WTC11 (cell line): ENCODE measurements around the gene VGLL1. TPM values are rescaled to one million over a fixed set of nuclear protein-coding genes. Genes with fewer than 3 reads are reported as not detected.

ENCODE experiments used
- ATAC-seq: fragments of 200-7000 bp; cut with Tn5 transposase; 2 replicates; pipeline ENCODE4 v1.10.0; 2021; ENCODE audit warnings: mild to moderate bottlenecking, moderate library complexity
- CTCF ChIA-PET: fragments of 300-600 bp; sonication (Branson Sonifier 250); formaldehyde crosslinking; loops from one replicate; lab custom pipeline; 2021; ENCODE audit warnings: antibody characterized with exemption; lab: Charles Lee
- POLR2A ChIA-PET: fragments of 350-600 bp; sonication (Branson Sonifier 250); formaldehyde crosslinking; loops from one replicate; lab custom pipeline; 2021; ENCODE audit warnings: antibody characterized with exemption; lab: Charles Lee
- DNase-seq: peaks from one replicate; pipeline ENCODE4 v3.0.0; 2021; ENCODE audit warnings: low spot score
- H3K27ac Mint-ChIP-seq: 2 replicates; pipeline ENCODE4 v1.8.0; 2021; ENCODE audit warnings: mixed read lengths
- H3K27me3 Mint-ChIP-seq: 2 replicates; pipeline ENCODE4 v1.8.0; 2021; ENCODE audit warnings: low read depth, mild to moderate bottlenecking, moderate library complexity, mixed read lengths
- H3K36me3 Mint-ChIP-seq: 2 replicates; pipeline ENCODE4 v1.8.0; 2021; ENCODE audit warnings: mixed read lengths
- H3K4me1 Mint-ChIP-seq: 2 replicates; pipeline ENCODE4 v1.8.0; 2022; ENCODE audit warnings: mixed read lengths
- H3K4me3 Mint-ChIP-seq: 2 replicates; pipeline ENCODE4 v1.8.0; 2021; ENCODE audit warnings: mild to moderate bottlenecking, moderate library complexity, mixed read lengths
- H3K9me3 Mint-ChIP-seq: 2 replicates; pipeline ENCODE4 v1.8.0; 2021; ENCODE audit warnings: mixed read lengths
- ATF1 ChIP-seq: sonication (generic); formaldehyde crosslinking; IDR thresholded peaks from 2 replicates; pipeline ENCODE4 v1.8.1; 2023; ENCODE audit warnings: mild to moderate bottlenecking, moderate library complexity, missing genetic modification reagents
- ATF2 ChIP-seq: sonication (generic); formaldehyde crosslinking; IDR thresholded peaks from 2 replicates; pipeline ENCODE4 v1.8.1; 2022; ENCODE audit warnings: low read depth, missing genetic modification reagents, borderline replicate concordance
- ATF6 ChIP-seq: sonication (generic); formaldehyde crosslinking; IDR thresholded peaks from 2 replicates; pipeline ENCODE4 v1.8.1; 2023; ENCODE audit warnings: mild to moderate bottlenecking, missing genetic modification reagents
- CREB1 ChIP-seq: sonication (generic); formaldehyde crosslinking; IDR thresholded peaks from 2 replicates; pipeline ENCODE4 v1.8.0; 2023; ENCODE audit warnings: mild to moderate bottlenecking, missing genetic modification reagents
- GABPB1 ChIP-seq: sonication (generic); formaldehyde crosslinking; IDR thresholded peaks from 2 replicates; pipeline ENCODE4 v1.8.1; 2023; ENCODE audit warnings: mild to moderate bottlenecking, missing genetic modification reagents
- HMGXB4 ChIP-seq: sonication (generic); formaldehyde crosslinking; IDR thresholded peaks from 2 replicates; pipeline ENCODE4 v1.8.1; 2023; ENCODE audit warnings: mild to moderate bottlenecking, moderate library complexity, missing genetic modification reagents
- JUN ChIP-seq: sonication (generic); formaldehyde crosslinking; IDR thresholded peaks from 2 replicates; pipeline ENCODE4 v1.8.0; 2023; ENCODE audit warnings: mild to moderate bottlenecking, missing genetic modification reagents
- MXD4 ChIP-seq: fragments of 250-450 bp; sonication (Bioruptor Pico); IDR thresholded peaks from 2 replicates; pipeline ENCODE4 v1.8.0; 2021; ENCODE audit warnings: mild to moderate bottlenecking, moderate library complexity, borderline replicate concordance
- MYBL2 ChIP-seq: sonication (generic); formaldehyde crosslinking; IDR thresholded peaks from 2 replicates; pipeline ENCODE4 v1.8.1; 2023; ENCODE audit warnings: mild to moderate bottlenecking, moderate library complexity, missing genetic modification reagents
- SMAD3 ChIP-seq: sonication (generic); formaldehyde crosslinking; IDR thresholded peaks from 2 replicates; pipeline ENCODE4 v1.8.0; 2022; ENCODE audit warnings: missing genetic modification reagents, mild to moderate bottlenecking, borderline replicate concordance
- ZNF219 ChIP-seq: sonication (generic); formaldehyde crosslinking; IDR thresholded peaks from 2 replicates; pipeline ENCODE4 v1.8.0; 2023; ENCODE audit warnings: missing genetic modification reagents, mild to moderate bottlenecking, borderline replicate concordance
- ZNF263 ChIP-seq: sonication (generic); formaldehyde crosslinking; IDR thresholded peaks from 2 replicates; pipeline ENCODE4 v1.8.1; 2022; ENCODE audit warnings: low read depth, mild to moderate bottlenecking, moderate library complexity, missing genetic modification reagents
- ZNF317 ChIP-seq: sonication (generic); formaldehyde crosslinking; IDR thresholded peaks from 2 replicates; pipeline ENCODE4 v1.8.1; 2023; ENCODE audit warnings: low read depth, mild to moderate bottlenecking, moderate library complexity, missing genetic modification reagents, borderline replicate concordance
- ZNF416 ChIP-seq: fragments of 250-450 bp; sonication (Bioruptor Pico); IDR thresholded peaks from 2 replicates; pipeline ENCODE4 v1.9.0; 2021; ENCODE audit warnings: mild to moderate bottlenecking, inconsistent platforms
- ZNF425 ChIP-seq: fragments of 250-450 bp; sonication (Bioruptor Pico); conservative IDR thresholded peaks from 2 replicates; pipeline ENCODE4 v1.9.0; 2021; ENCODE audit warnings: mild to moderate bottlenecking
- total RNA-seq: library from RNA; stranded (reverse); gene quantifications from 3 replicates; pipeline ENCODE4 v1.2.3, GENCODE V29; 2021
- TF ChIP-seq, protein P1 (sequence below): sonication (generic); formaldehyde crosslinking; IDR thresholded peaks from 2 replicates; pipeline ENCODE4 v1.8.0; 2022; ENCODE audit warnings: mild to moderate bottlenecking, missing genetic modification reagents
- TF ChIP-seq, protein P2 (sequence below): sonication (generic); formaldehyde crosslinking; IDR thresholded peaks from 2 replicates; pipeline ENCODE4 v1.8.0; 2022; ENCODE audit warnings: missing genetic modification reagents
- TF ChIP-seq, protein P3 (sequence below): sonication (generic); formaldehyde crosslinking; IDR thresholded peaks from 2 replicates; pipeline ENCODE4 v1.8.0; 2022; ENCODE audit warnings: mild to moderate bottlenecking, missing genetic modification reagents
- TF ChIP-seq, protein P4 (sequence below): sonication (generic); formaldehyde crosslinking; IDR thresholded peaks from 2 replicates; pipeline ENCODE4 v1.8.1; 2022; ENCODE audit warnings: low read depth, mild to moderate bottlenecking, moderate library complexity, missing genetic modification reagents, borderline replicate concordance

The VGLL1 gene
- total RNA-seq, 1 experiment from 2014 or later, result not detected

DNA sequence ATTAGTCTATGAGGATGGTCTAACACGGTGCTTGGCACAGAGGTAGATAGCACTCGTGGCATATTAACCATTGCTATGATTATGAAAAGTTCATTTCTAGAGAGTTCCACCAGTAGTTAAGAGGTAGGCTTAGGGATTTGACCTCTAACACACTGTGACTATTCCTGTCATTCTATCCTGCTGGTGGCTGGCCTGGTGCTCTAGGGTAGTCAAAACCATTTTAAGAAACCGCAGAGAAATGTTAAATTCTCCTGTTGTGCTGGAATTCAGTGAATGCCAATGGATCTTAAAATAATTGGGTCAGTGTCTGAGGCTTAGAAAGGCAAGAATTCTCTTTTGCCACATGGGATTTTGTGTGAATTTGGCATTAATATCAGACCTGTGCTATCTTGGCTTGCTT lies 53.9 kb downstream of the VGLL1 start (continued):
- TF ChIP-seq HMGXB4 (no peak), JUN (CRISPR knock-in tag) (no peak), ZNF263 (CRISPR knock-in tag) (no peak), MXD4 (CRISPR knock-in tag) (no peak), CREB1 (CRISPR knock-in tag) (no peak), ATF2 (CRISPR knock-in tag) (no peak)
- TF ChIP-seq, protein P1, sequence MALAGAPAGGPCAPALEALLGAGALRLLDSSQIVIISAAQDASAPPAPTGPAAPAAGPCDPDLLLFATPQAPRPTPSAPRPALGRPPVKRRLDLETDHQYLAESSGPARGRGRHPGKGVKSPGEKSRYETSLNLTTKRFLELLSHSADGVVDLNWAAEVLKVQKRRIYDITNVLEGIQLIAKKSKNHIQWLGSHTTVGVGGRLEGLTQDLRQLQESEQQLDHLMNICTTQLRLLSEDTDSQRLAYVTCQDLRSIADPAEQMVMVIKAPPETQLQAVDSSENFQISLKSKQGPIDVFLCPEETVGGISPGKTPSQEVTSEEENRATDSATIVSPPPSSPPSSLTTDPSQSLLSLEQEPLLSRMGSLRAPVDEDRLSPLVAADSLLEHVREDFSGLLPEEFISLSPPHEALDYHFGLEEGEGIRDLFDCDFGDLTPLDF (CRISPR knock-in tag), result no peak

DNA sequence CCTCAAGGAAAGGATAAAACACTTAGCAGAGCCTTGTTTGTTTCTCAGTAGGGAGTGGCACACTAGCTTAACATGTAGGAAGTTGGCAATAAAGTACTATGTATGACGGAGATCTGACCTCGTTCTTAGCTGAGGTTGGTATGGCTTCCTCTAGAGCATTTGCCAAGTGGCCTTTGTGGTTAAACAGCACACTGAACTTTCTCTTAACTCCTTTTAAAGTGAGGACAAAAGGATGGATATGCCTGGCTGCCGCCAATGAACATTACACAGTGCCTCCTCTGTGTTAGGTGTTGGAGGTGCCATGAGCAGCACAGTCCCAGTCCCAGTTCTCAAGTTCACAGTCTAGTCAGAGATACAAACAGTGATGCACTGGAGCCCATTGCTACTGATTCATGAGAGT lies 54.4 kb downstream of the VGLL1 start:
- Mint-ChIP-seq H3K9me3 (no peaks in the 10 kb centered on the region), H3K4me1 (peaks cover 20% of the 10 kb centered on the region), H3K4me3 (no peak overlapping the region), H3K27ac (no peak overlapping the region), H3K36me3 (no peaks in the 10 kb centered on the region), H3K27me3 (no peaks in the 10 kb centered on the region)
- peak; percentile 28 for ATAC-seq
- DNase-seq, result no peak
- ChIA-PET CTCF (no interaction called here), POLR2A (no interaction called here)
- TF ChIP-seq SMAD3 (CRISPR knock-in tag), result no peak
- no peak for TF ChIP-seq ATF1
- no peak for TF ChIP-seq MXD4 (CRISPR knock-in tag)
- no peak for TF ChIP-seq ZNF317
- TF ChIP-seq, protein P2, sequence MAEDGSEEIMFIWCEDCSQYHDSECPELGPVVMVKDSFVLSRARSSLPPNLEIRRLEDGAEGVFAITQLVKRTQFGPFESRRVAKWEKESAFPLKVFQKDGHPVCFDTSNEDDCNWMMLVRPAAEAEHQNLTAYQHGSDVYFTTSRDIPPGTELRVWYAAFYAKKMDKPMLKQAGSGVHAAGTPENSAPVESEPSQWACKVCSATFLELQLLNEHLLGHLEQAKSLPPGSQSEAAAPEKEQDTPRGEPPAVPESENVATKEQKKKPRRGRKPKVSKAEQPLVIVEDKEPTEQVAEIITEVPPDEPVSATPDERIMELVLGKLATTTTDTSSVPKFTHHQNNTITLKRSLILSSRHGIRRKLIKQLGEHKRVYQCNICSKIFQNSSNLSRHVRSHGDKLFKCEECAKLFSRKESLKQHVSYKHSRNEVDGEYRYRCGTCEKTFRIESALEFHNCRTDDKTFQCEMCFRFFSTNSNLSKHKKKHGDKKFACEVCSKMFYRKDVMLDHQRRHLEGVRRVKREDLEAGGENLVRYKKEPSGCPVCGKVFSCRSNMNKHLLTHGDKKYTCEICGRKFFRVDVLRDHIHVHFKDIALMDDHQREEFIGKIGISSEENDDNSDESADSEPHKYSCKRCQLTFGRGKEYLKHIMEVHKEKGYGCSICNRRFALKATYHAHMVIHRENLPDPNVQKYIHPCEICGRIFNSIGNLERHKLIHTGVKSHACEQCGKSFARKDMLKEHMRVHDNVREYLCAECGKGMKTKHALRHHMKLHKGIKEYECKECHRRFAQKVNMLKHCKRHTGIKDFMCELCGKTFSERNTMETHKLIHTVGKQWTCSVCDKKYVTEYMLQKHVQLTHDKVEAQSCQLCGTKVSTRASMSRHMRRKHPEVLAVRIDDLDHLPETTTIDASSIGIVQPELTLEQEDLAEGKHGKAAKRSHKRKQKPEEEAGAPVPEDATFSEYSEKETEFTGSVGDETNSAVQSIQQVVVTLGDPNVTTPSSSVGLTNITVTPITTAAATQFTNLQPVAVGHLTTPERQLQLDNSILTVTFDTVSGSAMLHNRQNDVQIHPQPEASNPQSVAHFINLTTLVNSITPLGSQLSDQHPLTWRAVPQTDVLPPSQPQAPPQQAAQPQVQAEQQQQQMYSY, result no peak
- no peak for TF ChIP-seq MYBL2 (CRISPR knock-in tag)

- Mint-ChIP-seq H3K27me3 (no peaks in the 10 kb centered on the region), H3K4me1 (peaks cover 20% of the 10 kb centered on the region), H3K4me3 (no peak overlapping the region), H3K27ac (no peak overlapping the region), H3K9me3 (no peaks in the 10 kb centered on the region), H3K36me3 (no peaks in the 10 kb centered on the region)
- ChIA-PET CTCF (no interaction called here), POLR2A (no interaction called here)
- ATAC-seq (no peak), DNase-seq (no peak)
- TF ChIP-seq ATF6 (CRISPR knock-in tag) (no peak), ZNF219 (no peak), ZNF416 (CRISPR knock-in tag) (no peak), GABPB1 (no peak), ATF1 (no peak), ZNF425 (no peak)
- TF ChIP-seq, protein P3, sequence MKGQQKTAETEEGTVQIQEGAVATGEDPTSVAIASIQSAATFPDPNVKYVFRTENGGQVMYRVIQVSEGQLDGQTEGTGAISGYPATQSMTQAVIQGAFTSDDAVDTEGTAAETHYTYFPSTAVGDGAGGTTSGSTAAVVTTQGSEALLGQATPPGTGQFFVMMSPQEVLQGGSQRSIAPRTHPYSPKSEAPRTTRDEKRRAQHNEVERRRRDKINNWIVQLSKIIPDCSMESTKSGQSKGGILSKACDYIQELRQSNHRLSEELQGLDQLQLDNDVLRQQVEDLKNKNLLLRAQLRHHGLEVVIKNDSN (CRISPR knock-in tag), result no peak
- TF ChIP-seq, protein P4, sequence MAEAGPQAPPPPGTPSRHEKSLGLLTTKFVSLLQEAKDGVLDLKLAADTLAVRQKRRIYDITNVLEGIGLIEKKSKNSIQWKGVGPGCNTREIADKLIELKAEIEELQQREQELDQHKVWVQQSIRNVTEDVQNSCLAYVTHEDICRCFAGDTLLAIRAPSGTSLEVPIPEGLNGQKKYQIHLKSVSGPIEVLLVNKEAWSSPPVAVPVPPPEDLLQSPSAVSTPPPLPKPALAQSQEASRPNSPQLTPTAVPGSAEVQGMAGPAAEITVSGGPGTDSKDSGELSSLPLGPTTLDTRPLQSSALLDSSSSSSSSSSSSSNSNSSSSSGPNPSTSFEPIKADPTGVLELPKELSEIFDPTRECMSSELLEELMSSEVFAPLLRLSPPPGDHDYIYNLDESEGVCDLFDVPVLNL, result no peak
Measured at GRCh38 chrX:136587532-136587931, 55.5 kb downstream of the VGLL1 start.
